Panc1 (cell line): ENCODE data around the gene KIAA1217. TPM values are rescaled to one million over a fixed set of nuclear protein-coding genes. Genes with fewer than 3 reads are reported as not detected.

Source experiments
- ATAC-seq: fragments of 200-7000 bp; cut with Tn5 transposase; 2 replicates; pipeline ENCODE4 v1.9.1; 2020; ENCODE audit warnings: mild to moderate bottlenecking, moderate library complexity
- BruUV-seq: library from RNA; stranded (reverse); fragments of 400-500 nt; replicated peaks from 2 replicates; lab custom pipeline; 2021; lab: Mats Ljungman, UMichigan
- CTCF ChIA-PET: fragments of 300-600 bp; sonication (Branson Sonifier 250); formaldehyde crosslinking; loops from one replicate; lab custom pipeline; 2022; ENCODE audit warnings: antibody characterized with exemption; lab: Charles Lee
- POLR2A ChIA-PET: fragments of 300-600 bp; sonication (Branson Sonifier 250); formaldehyde crosslinking; loops from one replicate; lab custom pipeline; 2022; ENCODE audit warnings: antibody characterized with exemption; lab: Charles Lee
- DNase-seq: peaks from one replicate; pipeline ENCODE4 v3.0.0-alpha.2; 2010; ENCODE audit warnings: low read depth, low spot score
- H3K27ac ChIP-seq: 2 replicates; pipeline ENCODE4 v1.5.1; 2011; ENCODE audit warnings: mild to moderate bottlenecking, low read length, inconsistent platforms
- H3K27me3 ChIP-seq: fragments of 200-500 bp; sonication (Bioruptor generic); 2 replicates; pipeline ENCODE4 v1.6.0; 2014; ENCODE audit warnings: low read length, inconsistent platforms; ENCODE audit not compliant: control insufficient read depth, insufficient read depth
- H3K36me3 ChIP-seq: fragments of 200-500 bp; sonication (Bioruptor generic); 2 replicates; pipeline ENCODE4 v1.5.1; 2014; ENCODE audit warnings: inconsistent platforms, mild to moderate bottlenecking, low read length, moderate library complexity; ENCODE audit not compliant: control insufficient read depth, insufficient read depth
- H3K4me1 ChIP-seq: 2 replicates; pipeline ENCODE4 v1.5.1; 2011; ENCODE audit warnings: inconsistent platforms, mild to moderate bottlenecking, low read length, moderate library complexity; ENCODE audit not compliant: control insufficient read depth, insufficient read depth
- H3K4me3 ChIP-seq, 2 experiments: 2 replicates each; pipeline ENCODE4 v1.5.1; 2011 to 2012; ENCODE audit warnings: low read depth in 2 of 2, low read length in 2 of 2, mild to moderate bottlenecking in 2 of 2, inconsistent platforms in 1 of 2, moderate library complexity in 1 of 2
- H3K9me3 ChIP-seq: fragments of 200-500 bp; sonication (Bioruptor generic); 2 replicates; pipeline ENCODE4 v1.5.1; 2014; ENCODE audit warnings: low read depth, mild to moderate bottlenecking, inconsistent platforms, low read length, moderate library complexity; ENCODE audit not compliant: control insufficient read depth, insufficient read depth
- CTCF ChIP-seq: fragments of 450-650 bp; IDR thresholded peaks from 2 replicates; pipeline ENCODE4 v1.5.1; 2017; ENCODE audit warnings: mild to moderate bottlenecking
- POLR2AphosphoS5 ChIP-seq: IDR thresholded peaks from 2 replicates; pipeline ENCODE4 v1.6.1; 2012; ENCODE audit warnings: mild to moderate bottlenecking, low read depth, low read length, moderate library complexity
- REST ChIP-seq, 2 experiments: IDR thresholded peaks; 2 replicates each; pipeline ENCODE4 v1.6.1; 2011 to 2012; ENCODE audit warnings: low read depth in 2 of 2, control low read depth in 1 of 2, low read length in 1 of 2, mild to moderate bottlenecking in 1 of 2, moderate library complexity in 1 of 2; ENCODE audit not compliant: insufficient read depth in 1 of 2
- SIN3A ChIP-seq: IDR thresholded peaks from 2 replicates; pipeline ENCODE4 v1.6.1; 2012; ENCODE audit warnings: low read depth, mild to moderate bottlenecking, low read length, moderate library complexity, borderline replicate concordance; ENCODE audit not compliant: insufficient read depth
- TCF7L2 ChIP-seq: IDR thresholded peaks from 2 replicates; pipeline ENCODE4 v1.6.1; 2011; ENCODE audit warnings: mild to moderate bottlenecking, low read depth, low read length, inconsistent platforms
- in situ Hi-C: cut with HindIII; loops from 2 replicates; pipeline ENCODE4 v1.10.0; 2016; ENCODE audit warnings: low sequenced_read_pairs, low pct_unique_long_range_greater_than_20kb
- intact Hi-C: fragments of 100-400 bp; cut with micrococcal nuclease; formaldehyde crosslinking; loops from one replicate; pipeline ENCODE4 v1.10.0; 2022; ENCODE audit not compliant: unreplicated experiment
- total RNA-seq: library from RNA; stranded (reverse); gene quantifications from one replicate; pipeline ENCODE4 v1.2.1, GENCODE V29; 2021; ENCODE audit not compliant: unreplicated experiment

Gene KIAA1217
- total RNA-seq, 1 experiment from 2014 or later, result 11.6 TPM

GRCh38 chr10:24238519-24239247, 29.7 kb downstream of the KIAA1217 start:
- Histone ChIP-seq H3K9me3 (no peaks in the 10 kb centered on the region), H3K27ac (no peak overlapping the region), H3K36me3 (no peaks in the 10 kb centered on the region), H3K4me1 (peaks cover 3% of the 10 kb centered on the region; the same call in 1 of the 2 replicates), H3K4me3 (no peak overlapping the region), H3K27me3 (no peaks in the 10 kb centered on the region)
- in situ Hi-C loops (no loop called here), intact Hi-C loops (no loop called here)
- TF ChIP-seq TCF7L2 (no peak), REST (IDR thresholded peaks at IDR 0.05; ENCODE audit: insufficient read depth in 1 of 2, low read depth in 2 of 2, low read length in 1 of 2) (no peak), SIN3A (no peak), POLR2AphosphoS5 (no peak), CTCF (no peak)
- no peak for DNase-seq
- POLR2A ChIA-PET, result no interaction called here
- ATAC-seq, result no peak
- BruUV-seq, result no TSS peak
- CTCF ChIA-PET, result no interaction called here

GRCh38 chr10:24239289-24240040, 30.5 kb downstream of the KIAA1217 start:
- no peaks in the 10 kb centered on the region for H3K27me3 ChIP-seq
- peaks cover 3% of the 10 kb centered on the region; the same call in 1 of the 2 replicates for H3K4me1 ChIP-seq
- no peak for DNase-seq
- in situ Hi-C loops (no loop called here), intact Hi-C loops (no loop called here)
- H3K27ac ChIP-seq, result no peak overlapping the region
- H3K36me3 ChIP-seq, result no peaks in the 10 kb centered on the region
- TF ChIP-seq TCF7L2 (no peak), SIN3A (no peak), CTCF (no peak), REST (IDR thresholded peaks at IDR 0.05; ENCODE audit: insufficient read depth in 1 of 2, low read depth in 2 of 2, low read length in 1 of 2) (no peak), POLR2AphosphoS5 (no peak)
- no peaks in the 10 kb centered on the region for H3K9me3 ChIP-seq
- ChIA-PET CTCF (interaction anchor here (0.6 kb wide), 1 partner anchor 24 kb away, joined by 3 read pairs; no protein-coding TSS in a partner anchor), POLR2A (no interaction called here)
- H3K4me3 ChIP-seq, result no peak overlapping the region
- no TSS peak for BruUV-seq
- no peak for ATAC-seq
